GM10266 (cell line): Measurements from ENCODE around the gene TMEM273.
A peak's percentile ranks its signal among the peaks of the same experiment; 100 is the strongest.

Experiments
- DNase-seq: peaks from one replicate; pipeline ENCODE4 v3.0.0; 2012; ENCODE audit errors: extremely low spot score
- TF ChIP-seq, protein P1 (sequence below): IDR thresholded peaks from 2 replicates; pipeline ENCODE4 v1.5.1; 2012; ENCODE audit warnings: mild to moderate bottlenecking, low read depth; ENCODE audit not compliant: control insufficient read depth, insufficient read depth; ENCODE audit errors: missing control alignments

Gene TMEM273

GRCh38 chr10:49168171-49168540, 20.0 kb downstream of the TMEM273 start:
- TF ChIP-seq, protein P1, sequence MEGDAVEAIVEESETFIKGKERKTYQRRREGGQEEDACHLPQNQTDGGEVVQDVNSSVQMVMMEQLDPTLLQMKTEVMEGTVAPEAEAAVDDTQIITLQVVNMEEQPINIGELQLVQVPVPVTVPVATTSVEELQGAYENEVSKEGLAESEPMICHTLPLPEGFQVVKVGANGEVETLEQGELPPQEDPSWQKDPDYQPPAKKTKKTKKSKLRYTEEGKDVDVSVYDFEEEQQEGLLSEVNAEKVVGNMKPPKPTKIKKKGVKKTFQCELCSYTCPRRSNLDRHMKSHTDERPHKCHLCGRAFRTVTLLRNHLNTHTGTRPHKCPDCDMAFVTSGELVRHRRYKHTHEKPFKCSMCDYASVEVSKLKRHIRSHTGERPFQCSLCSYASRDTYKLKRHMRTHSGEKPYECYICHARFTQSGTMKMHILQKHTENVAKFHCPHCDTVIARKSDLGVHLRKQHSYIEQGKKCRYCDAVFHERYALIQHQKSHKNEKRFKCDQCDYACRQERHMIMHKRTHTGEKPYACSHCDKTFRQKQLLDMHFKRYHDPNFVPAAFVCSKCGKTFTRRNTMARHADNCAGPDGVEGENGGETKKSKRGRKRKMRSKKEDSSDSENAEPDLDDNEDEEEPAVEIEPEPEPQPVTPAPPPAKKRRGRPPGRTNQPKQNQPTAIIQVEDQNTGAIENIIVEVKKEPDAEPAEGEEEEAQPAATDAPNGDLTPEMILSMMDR = no peak
- no peak for DNase-seq

GRCh38 chr10:49167425-49168170, 20.6 kb downstream of the TMEM273 start:
- DNase-seq = no peak
- TF ChIP-seq, protein P1 = no peak

DNA sequence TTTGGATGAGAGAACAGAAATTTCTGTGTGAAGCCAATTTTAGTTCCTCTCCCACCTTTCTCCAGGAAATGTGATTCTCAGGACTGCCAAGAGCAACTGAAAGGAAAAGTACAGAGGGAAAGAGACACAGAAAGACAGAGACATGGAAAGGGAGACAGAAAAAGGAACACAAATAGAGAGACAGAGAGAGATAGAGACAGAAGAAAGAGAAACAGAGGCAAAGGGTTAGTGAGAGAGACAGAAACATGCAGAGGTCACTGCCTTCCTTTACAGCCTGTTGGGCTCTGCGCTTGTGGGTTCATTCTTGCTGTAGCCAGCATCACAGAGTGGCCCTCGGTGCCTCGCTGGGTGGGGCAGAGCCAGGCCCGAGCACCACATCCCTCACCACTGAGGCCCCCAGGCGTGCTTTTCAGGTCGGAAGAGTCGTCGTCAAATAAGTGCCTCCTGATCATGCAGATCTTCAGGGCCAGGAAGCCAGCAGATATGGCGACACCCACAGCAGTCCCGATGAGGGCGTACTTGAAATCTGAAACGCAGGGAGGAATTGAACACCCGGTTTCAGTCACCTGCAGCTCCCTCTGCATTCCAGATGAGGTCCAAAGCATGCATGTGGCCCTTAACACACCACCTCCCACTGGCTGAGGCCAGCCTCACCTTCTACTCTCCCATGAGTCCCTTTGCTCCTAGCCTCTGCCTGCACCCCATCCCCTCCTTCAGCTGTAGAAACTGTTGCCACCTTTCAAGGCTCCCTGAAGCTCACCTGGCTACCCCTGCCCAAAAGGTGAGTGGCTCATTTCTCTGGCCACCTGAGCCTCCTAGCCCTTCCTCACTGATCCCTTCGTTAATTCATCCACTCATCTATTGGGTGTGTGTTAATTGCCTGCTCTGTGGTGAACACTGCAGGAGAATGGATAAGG, 21.4 kb downstream of the TMEM273 start:
- TF ChIP-seq, protein P1 = no peak
- DNase-seq = no peak

DNA sequence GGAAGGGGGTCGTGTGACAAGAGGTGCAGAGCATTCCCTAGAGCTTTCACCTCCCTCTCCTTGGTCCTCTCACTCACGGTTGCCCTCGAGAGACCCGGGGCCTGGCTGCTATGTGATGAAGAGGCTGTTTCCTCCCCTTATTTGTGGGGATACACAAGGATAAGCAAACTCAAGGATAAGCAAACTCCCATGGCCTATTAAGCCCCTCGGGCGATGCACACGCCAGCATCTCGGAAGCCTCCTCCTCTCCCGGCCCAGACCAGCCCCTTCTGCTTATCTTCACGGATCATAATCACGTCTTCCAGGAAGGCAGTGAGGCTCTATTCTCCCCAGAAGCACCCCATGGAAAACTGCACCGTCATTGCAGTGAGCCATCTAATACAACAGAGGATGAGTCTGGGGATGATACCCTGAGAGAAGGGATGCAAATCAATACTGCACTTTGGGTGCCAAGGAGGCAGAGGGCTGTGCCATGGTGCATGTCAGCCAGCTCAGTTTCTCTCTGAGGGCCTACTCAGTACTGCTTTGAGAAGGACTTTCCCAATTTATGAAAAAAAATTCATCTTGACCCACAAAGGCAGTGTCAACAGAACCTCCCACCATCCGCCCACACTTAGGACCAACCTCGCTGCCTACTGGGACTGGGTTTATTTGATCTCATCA, 22.2 kb downstream of the TMEM273 start:
- DNase-seq = no peak
- TF ChIP-seq, protein P1 = no peak

DNA sequence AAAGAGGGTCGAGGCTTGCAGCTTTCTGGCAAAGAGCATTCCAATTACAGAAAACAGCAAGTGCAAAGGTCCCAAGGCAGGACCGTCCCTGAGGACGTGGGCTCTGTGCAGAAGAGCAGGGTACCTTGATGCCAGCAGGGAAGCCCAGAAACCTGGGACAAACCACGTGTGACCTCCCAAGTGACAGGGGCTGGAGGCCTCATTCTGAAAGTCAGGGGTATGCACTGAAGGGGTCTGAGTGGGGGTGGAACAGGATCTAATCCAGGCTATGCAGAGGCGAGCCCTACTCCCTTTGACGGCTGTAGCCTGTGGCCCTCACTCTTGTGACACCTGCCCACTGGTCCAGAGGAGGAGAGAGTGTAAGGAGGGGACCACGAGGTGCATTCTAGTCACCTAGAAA, 22.9 kb downstream of the TMEM273 start:
- DNase-seq = no peak
- TF ChIP-seq, protein P1 = no peak

DNA sequence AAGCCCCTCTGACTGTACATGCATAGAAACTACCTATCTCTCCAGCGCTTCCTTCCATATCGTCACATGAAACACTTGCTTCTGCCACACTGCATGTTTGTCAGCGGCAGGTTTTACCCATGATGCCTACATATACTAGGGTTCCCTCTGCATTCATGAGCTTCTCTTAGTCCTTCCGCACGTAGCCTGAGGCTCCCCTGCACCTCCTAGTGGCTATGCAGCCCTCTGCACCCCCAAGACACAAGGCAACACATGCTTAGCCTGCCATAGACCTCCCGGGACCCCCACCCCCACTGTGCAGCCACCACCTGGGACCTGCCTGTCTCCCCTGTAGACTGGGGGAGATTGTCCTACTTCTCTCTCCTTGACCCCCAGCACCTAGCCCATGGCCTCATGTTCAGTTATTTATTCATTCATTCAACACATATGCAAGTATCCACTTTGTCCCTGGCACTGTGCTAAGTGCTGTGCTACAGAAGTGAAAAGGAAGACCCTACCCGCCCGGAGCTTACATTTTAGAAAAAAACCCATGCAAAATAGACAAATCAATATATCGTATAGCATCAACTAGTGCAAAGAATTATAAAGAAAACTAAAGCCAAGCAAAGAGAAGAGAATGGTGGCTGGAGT, 23.5 kb downstream of the TMEM273 start:
- DNase-seq = peak; percentile 53
- TF ChIP-seq, protein P1 = peak; percentile 73
